Measurements from ENCODE around the gene SH3BGR.

GRCh38 chr21:39562791-39563770 lies 111.3 kb downstream of the SH3BGR start:
- TF ChIP-seq POLR2A (IDR thresholded peaks at IDR 0.05; ENCODE audit: low read length): no peak
- no peak for TF ChIP-seq GATA1 (IDR thresholded peaks at IDR 0.05; ENCODE audit: low read depth, low read length)
